ENCODE data around the gene RAB3A. TPM values are rescaled to one million over a fixed set of nuclear protein-coding genes. Genes with fewer than 3 reads are reported as not detected.

The RAB3A gene
- total RNA-seq, 1 experiment from 2014 or later: 1.0 TPM

DNA sequence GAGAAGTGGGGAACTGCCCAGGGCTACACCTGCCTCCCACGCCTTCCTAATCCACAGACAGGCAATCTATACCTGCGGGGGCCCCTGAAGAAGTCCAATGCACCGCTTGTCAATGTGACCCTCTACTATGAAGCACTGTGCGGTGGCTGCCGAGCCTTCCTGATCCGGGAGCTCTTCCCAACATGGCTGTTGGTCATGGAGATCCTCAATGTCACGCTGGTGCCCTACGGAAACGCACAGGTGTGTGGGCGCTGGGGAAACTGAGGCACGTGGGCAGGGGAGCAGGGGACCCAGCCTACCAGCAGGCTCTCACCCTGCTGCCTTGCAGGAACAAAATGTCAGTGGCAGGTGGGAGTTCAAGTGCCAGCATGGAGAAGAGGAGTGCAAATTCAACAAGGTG is 28.9 kb downstream of the RAB3A start:
- no peak for ATAC-seq
- ChIA-PET POLR2A (no interaction called here), CTCF (no interaction called here)
- in situ Hi-C loops (cut with HindIII; ENCODE audit: low pct_unique_long_range_greater_than_20kb, low sequenced_read_pairs) (no loop called here), intact Hi-C loops (cut with micrococcal nuclease; ENCODE audit: unreplicated experiment) (no loop called here)
- BruUV-seq (replicated peaks): no TSS peak
- Histone ChIP-seq H3K4me1 (ENCODE audit: control insufficient read depth, insufficient read depth, low read length) (peaks cover 6% of the 10 kb centered on the region; the same call in 1 of the 2 replicates), H3K27ac (ENCODE audit: low read length) (no peak overlapping the region), H3K9me3 (ENCODE audit: control insufficient read depth, insufficient read depth, low read depth, low read length) (no peaks in the 10 kb centered on the region), H3K27me3 (ENCODE audit: control insufficient read depth, insufficient read depth, low read length) (no peaks in the 10 kb centered on the region), H3K36me3 (ENCODE audit: control insufficient read depth, insufficient read depth, low read length) (no peaks in the 10 kb centered on the region), H3K4me3 (ENCODE audit: low read depth in 2 of 2, low read length in 2 of 2) (peak overlapping the region; percentile 64 to 76; a peak in 2 of 4 replicates)
- no peak for DNase-seq (ENCODE audit: low read depth, low spot score)
- no peak for TF ChIP-seq SIN3A (IDR thresholded peaks at IDR 0.05; ENCODE audit: borderline replicate concordance, insufficient read depth, low read depth, low read length)
- no peak for TF ChIP-seq REST (IDR thresholded peaks at IDR 0.05; ENCODE audit: insufficient read depth in 1 of 2, low read depth in 2 of 2, low read length in 1 of 2)
- TF ChIP-seq POLR2AphosphoS5 (IDR thresholded peaks at IDR 0.05; ENCODE audit: low read depth, low read length): no peak
- TF ChIP-seq CTCF (IDR thresholded peaks at IDR 0.05): no peak
- no peak for TF ChIP-seq TCF7L2 (IDR thresholded peaks at IDR 0.05; ENCODE audit: low read depth, low read length)

- Histone ChIP-seq H3K36me3 (ENCODE audit: control insufficient read depth, insufficient read depth, low read length) (no peaks in the 10 kb centered on the region), H3K27me3 (ENCODE audit: control insufficient read depth, insufficient read depth, low read length) (no peaks in the 10 kb centered on the region), H3K9me3 (ENCODE audit: control insufficient read depth, insufficient read depth, low read depth, low read length) (no peaks in the 10 kb centered on the region), H3K4me3 (ENCODE audit: low read depth in 2 of 2, low read length in 2 of 2) (peak within 1 kb of the TSS; percentile 64 to 76), H3K4me1 (ENCODE audit: control insufficient read depth, insufficient read depth, low read length) (peaks cover 6% of the 10 kb centered on the region; the same call in 1 of the 2 replicates), H3K27ac (ENCODE audit: low read length) (peak within 1 kb of the TSS; percentile 61)
- ChIA-PET POLR2A (no interaction called here), CTCF (no interaction called here)
- peak; percentile 87 for ATAC-seq
- DNase-seq (ENCODE audit: low read depth, low spot score): no peak
- 0 out of 2 replicates have a peak, but pooled peaks have one; percentile 68 for TF ChIP-seq SIN3A (IDR thresholded peaks at IDR 0.05; ENCODE audit: borderline replicate concordance, insufficient read depth, low read depth, low read length)
- TF ChIP-seq CTCF (IDR thresholded peaks at IDR 0.05): no peak
- peak; percentile 74; the same call in 1 of the 2 replicates for TF ChIP-seq POLR2AphosphoS5 (IDR thresholded peaks at IDR 0.05; ENCODE audit: low read depth, low read length)
- intact Hi-C loops (cut with micrococcal nuclease; ENCODE audit: unreplicated experiment) (no loop called here), in situ Hi-C loops (cut with HindIII; ENCODE audit: low pct_unique_long_range_greater_than_20kb, low sequenced_read_pairs) (no loop called here)
- no TSS peak for BruUV-seq (replicated peaks)
These were observed 30.1 kb downstream of the RAB3A start, which contains the start of gene IFI30 for GRCh38 chr19:18173572-18174288. Gene IFI30 (plus strand): TSS chr19:18173813. CDS start chr19:18173842, 29 bp downstream.

All from Panc1 (cell line).